Progenitor cell of endocrine pancreas (in vitro differentiated cells): ENCODE results near the gene GRIP1. TPM values are rescaled to one million over a fixed set of nuclear protein-coding genes. Genes with fewer than 3 reads are reported as not detected.
A peak's percentile ranks its signal among the peaks of the same experiment; 100 is the strongest.

Source experiments
- DNase-seq: peaks from one replicate; pipeline ENCODE4 v3.0.0; 2021; ENCODE audit warnings: low spot score; ENCODE audit not compliant: unreplicated experiment
- H3K27ac Mint-ChIP-seq: 2 replicates; pipeline ENCODE4 v1.8.0; 2021; ENCODE audit warnings: mild to moderate bottlenecking, moderate library complexity, mixed read lengths
- H3K27me3 Mint-ChIP-seq: 2 replicates; pipeline ENCODE4 v1.8.0; 2021; ENCODE audit warnings: mixed read lengths
- H3K36me3 Mint-ChIP-seq: 2 replicates; pipeline ENCODE4 v1.8.0; 2022; ENCODE audit warnings: mixed read lengths; ENCODE audit not compliant: insufficient read depth
- H3K4me1 Mint-ChIP-seq: 2 replicates; pipeline ENCODE4 v1.8.0; 2021; ENCODE audit warnings: low read depth, mixed read lengths
- H3K4me3 Mint-ChIP-seq: 2 replicates; pipeline ENCODE4 v1.8.0; 2021; ENCODE audit warnings: low read depth, mild to moderate bottlenecking, moderate library complexity, mixed read lengths
- H3K9me3 Mint-ChIP-seq: 2 replicates; pipeline ENCODE4 v1.8.0; 2021; ENCODE audit warnings: low read depth, mixed read lengths
- CTCF ChIP-seq: fragments of 200-600 bp; sonication (generic); IDR thresholded peaks from one replicate; pipeline ENCODE4 v1.5.0; 2021; ENCODE audit warnings: antibody characterized with exemption, mild to moderate bottlenecking; ENCODE audit not compliant: unreplicated experiment
- total RNA-seq: library from RNA; stranded (reverse); gene quantifications from 2 replicates; pipeline ENCODE4 v1.2.1, GENCODE V29; 2021

The GRIP1 gene
- total RNA-seq, 1 donor from 2014 or later, result 41.3 TPM

DNA sequence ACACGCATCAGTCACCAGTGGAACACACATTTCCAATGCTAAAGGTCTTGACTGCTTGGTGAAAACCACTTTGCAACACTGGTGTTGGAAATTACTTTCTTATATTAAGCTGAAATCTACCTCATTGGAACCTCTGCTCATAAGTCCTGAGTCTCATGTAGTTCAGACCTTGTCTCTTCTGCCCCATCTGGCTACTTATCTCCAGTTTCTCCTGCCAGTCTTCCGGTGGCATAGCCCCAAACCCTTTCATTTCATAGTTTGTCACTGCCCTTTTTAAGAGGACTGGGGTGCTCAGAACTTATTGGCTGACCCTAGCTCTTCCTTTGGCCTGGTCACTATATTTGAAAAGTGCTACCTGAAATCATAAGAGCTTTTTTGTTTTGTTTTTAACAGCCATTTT lies 332.9 kb downstream of the GRIP1 start:
- H3K9me3 Mint-ChIP-seq, result peaks cover 21% of the 10 kb centered on the region
- no peak for TF ChIP-seq CTCF
- DNase-seq, result no peak
- H3K27ac Mint-ChIP-seq, result no peak overlapping the region
- peaks cover 38% of the 10 kb centered on the region for H3K36me3 Mint-ChIP-seq
- H3K27me3 Mint-ChIP-seq, result no peaks in the 10 kb centered on the region
- H3K4me1 Mint-ChIP-seq, result peaks cover 2% of the 10 kb centered on the region
- H3K4me3 Mint-ChIP-seq, result no peak overlapping the region

DNA sequence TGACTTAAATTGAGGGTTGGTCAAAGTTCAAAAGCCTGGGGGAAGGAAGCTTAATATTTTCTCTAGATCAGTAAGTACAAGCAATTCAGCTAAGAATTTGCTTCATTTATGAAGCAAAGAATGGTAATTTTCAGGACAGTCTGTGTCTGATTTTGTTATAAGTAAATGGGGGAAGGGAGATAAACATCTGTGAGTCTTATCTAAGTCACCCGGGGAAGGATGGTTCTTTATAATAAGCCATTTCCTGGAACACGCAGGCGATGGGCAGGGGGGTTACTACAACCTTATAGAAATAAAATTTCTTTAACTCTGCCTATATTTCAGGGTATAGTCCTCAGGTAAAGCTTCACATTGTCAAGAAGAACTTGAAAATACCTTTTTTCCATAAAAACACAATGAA lies 333.7 kb downstream of the GRIP1 start:
- no peaks in the 10 kb centered on the region for H3K27me3 Mint-ChIP-seq
- no peak for TF ChIP-seq CTCF
- peaks cover 2% of the 10 kb centered on the region for H3K4me1 Mint-ChIP-seq
- peaks cover 22% of the 10 kb centered on the region for H3K9me3 Mint-ChIP-seq
- H3K27ac Mint-ChIP-seq, result no peak overlapping the region
- H3K4me3 Mint-ChIP-seq, result no peak overlapping the region
- DNase-seq, result no peak
- H3K36me3 Mint-ChIP-seq, result peaks cover 44% of the 10 kb centered on the region

GRCh38 chr12:66341126-66341525 lies 337.8 kb downstream of the GRIP1 start:
- H3K36me3 Mint-ChIP-seq, result peaks cover 50% of the 10 kb centered on the region
- H3K4me3 Mint-ChIP-seq, result no peak overlapping the region
- no peaks in the 10 kb centered on the region for H3K27me3 Mint-ChIP-seq
- no peak overlapping the region for H3K27ac Mint-ChIP-seq
- TF ChIP-seq CTCF, result no peak
- H3K4me1 Mint-ChIP-seq, result peaks cover 2% of the 10 kb centered on the region
- H3K9me3 Mint-ChIP-seq, result peaks cover 29% of the 10 kb centered on the region
- no peak for DNase-seq

DNA sequence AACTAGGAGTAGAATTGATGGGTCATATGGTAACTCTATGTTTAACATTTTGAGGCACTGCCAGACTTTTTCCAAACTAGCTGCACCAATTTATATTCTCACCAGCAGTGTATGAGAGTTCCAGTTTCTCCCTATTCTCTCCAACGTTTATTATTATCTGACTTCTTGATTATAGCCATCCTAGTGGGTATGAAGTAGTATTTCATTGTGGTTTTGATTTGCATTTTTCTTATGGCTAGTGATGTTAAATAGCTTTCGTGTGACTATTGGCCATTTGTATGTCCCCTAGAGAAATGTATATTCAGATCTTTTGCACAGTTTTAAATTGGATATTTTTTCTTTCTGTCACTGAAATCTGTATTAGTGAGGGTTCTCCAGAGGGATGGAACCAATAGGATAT lies 338.7 kb downstream of the GRIP1 start:
- DNase-seq, result no peak
- Mint-ChIP-seq H3K27ac (peak overlapping the region; percentile 38), H3K4me3 (no peak overlapping the region), H3K4me1 (peaks cover 2% of the 10 kb centered on the region), H3K9me3 (peaks cover 29% of the 10 kb centered on the region), H3K27me3 (no peaks in the 10 kb centered on the region), H3K36me3 (peaks cover 49% of the 10 kb centered on the region)
- no peak for TF ChIP-seq CTCF

DNA sequence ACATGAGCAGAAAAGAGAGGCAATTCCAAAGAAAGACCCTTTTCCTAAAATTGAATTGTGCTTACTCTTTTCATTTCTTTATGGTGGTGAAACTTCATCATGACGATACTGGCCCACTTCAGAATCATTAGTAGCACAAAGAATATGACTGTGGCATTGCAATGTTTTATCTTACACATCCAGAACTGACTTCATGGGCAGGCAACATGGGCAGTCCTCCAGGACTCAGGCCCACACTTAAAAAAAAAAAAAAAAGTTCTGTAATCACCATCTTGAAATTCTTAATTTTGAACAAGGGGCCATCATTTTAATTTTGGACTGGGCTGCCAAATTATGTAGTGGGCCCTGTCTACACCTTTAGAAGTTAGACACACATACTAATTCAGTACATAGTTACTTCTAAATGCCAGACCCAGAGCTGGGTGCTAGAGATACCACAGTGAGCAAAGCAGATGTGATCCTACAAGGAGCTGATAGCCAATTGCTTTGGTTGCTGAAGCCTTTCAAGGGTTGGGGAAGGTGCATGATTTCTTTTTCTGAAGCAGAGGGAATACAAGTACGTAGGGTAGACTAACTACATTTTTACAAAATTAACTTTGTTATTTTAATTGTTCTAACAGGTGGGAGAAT lies 341.4 kb downstream of the GRIP1 start:
- DNase-seq, result no peak
- Mint-ChIP-seq H3K27ac (no peak overlapping the region), H3K9me3 (peaks cover 18% of the 10 kb centered on the region), H3K36me3 (peaks cover 33% of the 10 kb centered on the region), H3K4me3 (no peak overlapping the region), H3K27me3 (no peaks in the 10 kb centered on the region), H3K4me1 (no peaks in the 10 kb centered on the region)
- no peak for TF ChIP-seq CTCF
